Ovary (tissue), 3 donors: Measurements from ENCODE around the gene VSX2.

Experiments
- EP300 ChIP-seq: sonication (generic); formaldehyde crosslinking; IDR thresholded peaks from one replicate; pipeline ENCODE4 v1.6.1; 2017; ENCODE audit warnings: antibody characterized with exemption
- POLR2A ChIP-seq: fragments of 450-650 bp; IDR thresholded peaks from one replicate; pipeline ENCODE4 v1.6.1; 2017; ENCODE audit warnings: antibody characterized with exemption, mild to moderate bottlenecking, moderate library complexity
- TF ChIP-seq, protein P1 (sequence below), 3 donors: fragments of 450-650 bp in 2 of 3; fragments of 200-600 bp in 1 of 3; IDR thresholded peaks; one replicate each; pipeline versions ENCODE4 v1.5.1 to v1.8.0; 2016 to 2022; ENCODE audit warnings: antibody characterized with exemption in 3 of 3, mild to moderate bottlenecking in 1 of 3
- donor health status: DM: no; HTN: no; CAD: no.

DNA sequence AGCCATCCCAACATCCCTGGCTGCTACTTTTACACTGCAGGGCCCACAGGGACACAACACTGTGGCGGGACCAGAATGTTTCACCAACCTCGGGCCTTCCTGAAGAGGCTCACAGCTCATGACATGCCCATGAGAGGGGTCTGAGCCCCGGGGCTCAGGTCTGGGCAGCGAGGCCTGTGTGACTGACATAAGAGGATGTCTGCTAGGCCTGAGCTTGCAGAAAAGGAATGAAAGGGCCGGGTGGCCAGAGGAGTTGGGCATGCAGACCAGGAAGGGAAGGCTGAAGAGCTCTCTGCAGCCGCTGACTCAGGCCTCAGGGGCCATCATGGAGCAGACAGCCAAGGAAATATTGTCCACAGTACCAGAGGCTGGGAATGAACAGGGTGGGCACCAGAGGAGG, 18.3 kb upstream of the VSX2 start:
- TF ChIP-seq, protein P1, sequence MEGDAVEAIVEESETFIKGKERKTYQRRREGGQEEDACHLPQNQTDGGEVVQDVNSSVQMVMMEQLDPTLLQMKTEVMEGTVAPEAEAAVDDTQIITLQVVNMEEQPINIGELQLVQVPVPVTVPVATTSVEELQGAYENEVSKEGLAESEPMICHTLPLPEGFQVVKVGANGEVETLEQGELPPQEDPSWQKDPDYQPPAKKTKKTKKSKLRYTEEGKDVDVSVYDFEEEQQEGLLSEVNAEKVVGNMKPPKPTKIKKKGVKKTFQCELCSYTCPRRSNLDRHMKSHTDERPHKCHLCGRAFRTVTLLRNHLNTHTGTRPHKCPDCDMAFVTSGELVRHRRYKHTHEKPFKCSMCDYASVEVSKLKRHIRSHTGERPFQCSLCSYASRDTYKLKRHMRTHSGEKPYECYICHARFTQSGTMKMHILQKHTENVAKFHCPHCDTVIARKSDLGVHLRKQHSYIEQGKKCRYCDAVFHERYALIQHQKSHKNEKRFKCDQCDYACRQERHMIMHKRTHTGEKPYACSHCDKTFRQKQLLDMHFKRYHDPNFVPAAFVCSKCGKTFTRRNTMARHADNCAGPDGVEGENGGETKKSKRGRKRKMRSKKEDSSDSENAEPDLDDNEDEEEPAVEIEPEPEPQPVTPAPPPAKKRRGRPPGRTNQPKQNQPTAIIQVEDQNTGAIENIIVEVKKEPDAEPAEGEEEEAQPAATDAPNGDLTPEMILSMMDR (IDR thresholded peaks at IDR 0.05): no peak
- TF ChIP-seq EP300: no peak
- TF ChIP-seq POLR2A: no peak
